ENCODE data around the gene KANSL1.

KANSL1 gene

DNA sequence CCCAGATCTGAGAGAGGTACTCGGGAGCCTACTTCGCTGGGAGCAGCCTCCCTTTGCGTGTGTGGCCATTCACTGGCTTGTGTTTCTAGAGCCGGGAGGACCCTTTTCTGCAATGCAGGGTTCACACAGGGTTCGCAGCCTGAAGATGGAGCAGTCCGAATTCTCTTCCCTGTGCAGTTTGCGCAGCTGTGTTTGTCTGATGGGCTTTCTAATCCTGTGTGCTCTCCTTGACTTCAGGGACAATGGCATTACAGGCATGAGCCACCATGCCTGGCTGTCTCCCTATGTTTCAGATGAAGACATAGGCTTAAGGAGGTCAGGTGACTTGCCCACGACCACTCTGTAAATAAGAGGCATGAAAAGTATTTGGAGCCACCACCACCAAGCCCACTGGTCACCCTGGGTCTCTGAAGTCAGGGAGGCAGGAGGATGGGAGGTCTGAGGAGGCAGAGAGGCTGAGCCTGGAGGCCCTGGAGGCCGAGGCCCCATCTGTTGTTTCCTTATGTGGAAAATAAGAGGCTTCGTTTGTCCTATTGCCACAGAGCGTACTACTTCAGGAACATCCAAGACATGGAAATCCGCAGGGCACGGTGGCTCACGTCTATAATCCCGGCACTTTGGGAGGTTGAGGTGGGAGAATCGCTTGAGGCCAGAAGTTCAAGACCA lies 199.1 kb downstream of the KANSL1 start:
- no peak for DNase-seq

DNA sequence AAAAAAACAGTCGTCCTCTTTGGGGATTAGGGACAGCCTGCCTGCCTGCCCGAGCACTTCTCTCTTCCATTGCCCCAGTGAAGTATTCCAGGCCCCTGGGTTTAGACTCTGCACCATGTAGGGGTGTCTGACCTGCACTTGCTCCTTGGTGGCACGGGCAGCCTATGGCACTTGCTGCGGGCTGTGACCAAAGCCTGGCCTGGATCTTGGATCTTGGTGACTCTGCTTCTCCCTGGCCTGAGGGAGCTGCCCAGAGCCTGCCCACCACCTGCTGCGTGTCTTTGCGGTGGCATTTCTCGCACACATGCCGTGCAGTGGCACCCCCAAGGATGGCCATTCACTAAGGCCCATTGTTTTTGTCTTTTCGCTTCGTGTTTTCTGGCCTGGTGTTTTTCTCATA lies 200.3 kb downstream of the KANSL1 start:
- DNase-seq: no peak

DNA sequence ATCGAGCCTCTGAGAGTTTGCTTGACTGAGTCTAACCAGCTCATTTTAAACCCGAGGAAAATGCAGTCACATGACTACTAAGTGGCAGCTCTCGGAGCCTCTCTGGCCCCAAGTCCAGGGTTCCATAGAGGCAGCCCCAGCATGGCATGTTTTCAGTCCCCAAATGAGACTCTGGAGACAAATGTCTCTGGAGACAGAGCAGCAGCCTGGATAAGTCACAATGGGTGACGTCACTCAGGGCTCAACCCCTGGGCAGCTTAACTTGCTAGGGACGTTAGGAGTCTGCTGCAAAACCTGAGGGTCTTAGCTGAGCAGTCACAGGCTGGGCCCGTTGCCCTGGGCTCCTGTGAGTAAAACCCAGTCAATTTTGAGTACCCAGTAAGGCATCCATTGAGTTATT lies 201.1 kb downstream of the KANSL1 start:
- DNase-seq: no peak

DNA sequence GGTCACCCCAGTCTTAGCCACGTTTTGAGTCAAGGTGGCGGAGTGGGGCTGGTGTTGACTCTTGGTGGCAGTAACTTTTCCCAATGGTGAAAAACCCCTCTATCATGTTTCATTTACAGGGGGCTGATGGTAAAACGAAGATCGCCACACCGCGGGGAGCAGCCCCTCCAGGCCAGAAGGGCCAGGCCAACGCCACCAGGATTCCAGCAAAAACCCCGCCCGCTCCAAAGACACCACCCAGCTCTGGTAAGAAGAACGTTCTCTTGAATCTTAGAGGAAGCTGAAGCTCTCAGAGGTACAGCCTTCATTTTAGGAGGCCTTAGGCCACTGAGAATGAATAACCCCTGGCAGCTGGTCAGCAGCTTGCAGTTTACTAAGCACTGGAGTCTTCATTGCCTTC lies 201.9 kb downstream of the KANSL1 start:
- no peak for DNase-seq

DNA sequence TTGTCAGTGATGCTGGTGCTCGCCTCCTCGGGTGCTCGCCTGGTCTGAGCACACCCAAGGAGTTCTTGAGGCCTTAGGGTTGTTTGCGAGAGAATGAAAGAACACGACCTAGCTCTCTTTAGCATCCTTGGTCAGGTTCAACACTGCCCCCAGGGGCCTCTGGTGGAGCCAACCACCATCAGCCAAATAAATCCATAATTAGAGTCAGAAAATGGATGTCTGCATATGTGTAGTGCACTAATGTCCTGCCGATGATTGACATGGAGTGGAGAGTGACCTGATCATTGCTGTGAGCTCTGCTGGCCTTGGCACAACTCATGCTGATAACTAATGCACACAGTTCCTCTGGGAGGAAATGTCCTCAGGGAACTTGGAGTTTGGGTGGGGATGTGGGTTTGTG lies 202.3 kb downstream of the KANSL1 start:
- DNase-seq: no peak

DNA sequence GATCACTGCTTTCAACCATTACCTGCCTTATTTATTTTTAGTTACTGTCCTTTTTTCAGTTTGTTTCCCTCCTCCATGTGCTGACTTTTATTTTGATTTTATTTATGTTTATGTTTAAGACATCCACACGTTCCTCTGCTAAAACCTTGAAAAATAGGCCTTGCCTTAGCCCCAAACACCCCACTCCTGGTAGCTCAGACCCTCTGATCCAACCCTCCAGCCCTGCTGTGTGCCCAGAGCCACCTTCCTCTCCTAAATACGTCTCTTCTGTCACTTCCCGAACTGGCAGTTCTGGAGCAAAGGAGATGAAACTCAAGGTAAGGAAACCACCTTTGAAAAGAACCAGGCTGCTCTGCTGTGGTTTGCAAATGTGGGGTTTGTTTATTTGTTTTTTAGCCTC lies 203.5 kb downstream of the KANSL1 start:
- DNase-seq: no peak

DNA sequence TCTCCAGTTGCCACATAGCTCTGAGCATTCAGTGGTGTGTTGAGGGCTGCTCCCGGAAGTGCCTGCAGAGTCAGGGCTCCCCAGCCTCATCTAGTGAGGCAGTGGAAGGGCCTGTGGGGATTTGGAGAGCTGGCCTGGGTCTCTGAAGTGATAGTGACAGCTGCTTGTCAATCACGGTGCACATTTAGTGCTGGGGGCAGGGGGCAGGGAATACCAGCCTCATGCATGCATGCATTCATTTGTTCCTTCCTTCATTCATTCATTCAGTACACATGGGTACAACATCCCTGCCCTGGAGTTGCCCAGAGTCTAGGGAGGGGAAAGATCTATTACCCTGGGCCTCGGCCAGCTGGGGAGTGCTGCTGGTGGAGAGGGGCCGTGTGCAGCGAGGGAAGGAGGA lies 205.5 kb downstream of the KANSL1 start:
- no peak for DNase-seq

DNA sequence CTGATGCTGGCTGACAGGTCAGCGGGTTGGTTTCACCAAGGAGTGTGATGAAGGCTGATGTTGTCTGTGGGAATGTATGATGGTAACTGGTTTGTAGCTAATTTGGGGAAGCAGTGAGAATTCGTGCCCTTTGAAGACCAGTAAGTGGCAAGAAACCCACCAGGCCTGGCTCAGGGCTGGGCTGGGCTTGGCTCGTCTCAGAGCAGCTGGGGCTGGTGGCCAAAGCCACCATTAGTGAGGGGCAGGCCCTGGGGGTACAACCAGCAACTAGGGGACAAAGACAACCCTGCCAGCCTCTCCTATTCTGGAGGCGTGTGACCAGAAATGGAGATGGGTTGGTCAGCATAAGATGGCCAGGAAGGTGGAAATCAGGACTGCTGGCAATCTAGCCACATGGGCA lies 207.2 kb downstream of the KANSL1 start:
- DNase-seq: no peak

DNA sequence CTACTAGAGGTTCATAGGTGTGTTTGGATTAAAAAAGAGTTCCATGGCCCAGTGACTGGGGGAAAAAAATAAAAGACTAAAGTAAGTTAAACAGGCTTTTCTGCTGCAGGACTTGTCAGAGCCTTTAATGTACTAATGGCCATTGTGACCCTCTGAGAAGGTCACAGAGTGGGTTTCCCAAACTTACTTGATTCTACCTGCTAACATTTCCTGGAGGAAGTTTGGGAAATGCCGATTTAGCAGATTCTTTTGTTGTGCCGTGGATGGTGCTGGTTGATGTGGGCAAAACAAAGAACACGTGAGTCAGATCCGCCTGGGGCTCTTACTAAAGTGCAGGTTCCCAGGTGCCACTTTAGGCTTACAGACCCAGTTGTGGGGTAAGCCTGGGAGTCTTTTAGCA lies 207.8 kb downstream of the KANSL1 start:
- no peak for DNase-seq

DNA sequence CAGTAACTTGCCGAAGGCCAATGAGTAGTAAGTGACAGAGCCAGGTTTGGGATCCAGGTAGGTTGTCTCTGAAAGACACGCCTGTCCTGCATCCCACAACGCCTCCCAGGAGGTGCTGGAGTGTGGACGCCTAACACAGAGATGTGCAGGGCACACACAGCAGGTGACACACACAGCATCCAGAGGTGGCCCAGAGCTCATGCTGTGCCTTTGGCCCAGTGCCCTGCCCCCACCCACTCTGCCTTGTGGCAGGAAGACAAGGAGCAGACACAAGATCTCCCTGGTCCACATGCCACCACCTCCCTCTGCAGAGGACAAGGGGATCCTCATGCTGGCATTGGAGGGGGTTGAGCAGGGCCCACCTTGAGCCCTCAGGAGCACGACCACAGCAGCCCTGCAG lies 208.9 kb downstream of the KANSL1 start:
- DNase-seq: no peak

DNA sequence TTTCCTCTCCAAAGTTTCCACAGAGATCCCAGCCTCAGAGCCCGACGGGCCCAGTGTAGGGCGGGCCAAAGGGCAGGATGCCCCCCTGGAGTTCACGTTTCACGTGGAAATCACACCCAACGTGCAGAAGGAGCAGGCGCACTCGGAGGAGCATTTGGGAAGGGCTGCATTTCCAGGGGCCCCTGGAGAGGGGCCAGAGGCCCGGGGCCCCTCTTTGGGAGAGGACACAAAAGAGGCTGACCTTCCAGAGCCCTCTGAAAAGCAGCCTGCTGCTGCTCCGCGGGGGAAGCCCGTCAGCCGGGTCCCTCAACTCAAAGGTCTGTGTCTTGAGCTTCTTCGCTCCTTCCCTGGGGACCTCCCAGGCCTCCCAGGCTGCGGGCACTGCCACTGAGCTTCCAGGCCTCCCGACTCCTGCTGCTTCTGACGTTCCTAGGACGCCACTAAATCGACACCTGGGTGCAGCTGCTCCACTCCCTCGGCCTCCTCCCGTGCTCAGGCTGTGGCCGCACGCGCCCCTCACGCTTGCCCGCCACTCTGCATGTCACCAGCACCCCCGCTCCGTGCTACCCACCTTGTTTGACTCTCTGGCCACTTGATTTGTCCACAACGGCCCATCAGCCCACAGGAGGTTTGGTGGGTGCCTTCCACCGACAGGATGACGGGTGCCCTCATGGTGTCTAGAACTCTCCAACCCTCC lies 209.5 kb downstream of the KANSL1 start:
- DNase-seq: no peak

DNA sequence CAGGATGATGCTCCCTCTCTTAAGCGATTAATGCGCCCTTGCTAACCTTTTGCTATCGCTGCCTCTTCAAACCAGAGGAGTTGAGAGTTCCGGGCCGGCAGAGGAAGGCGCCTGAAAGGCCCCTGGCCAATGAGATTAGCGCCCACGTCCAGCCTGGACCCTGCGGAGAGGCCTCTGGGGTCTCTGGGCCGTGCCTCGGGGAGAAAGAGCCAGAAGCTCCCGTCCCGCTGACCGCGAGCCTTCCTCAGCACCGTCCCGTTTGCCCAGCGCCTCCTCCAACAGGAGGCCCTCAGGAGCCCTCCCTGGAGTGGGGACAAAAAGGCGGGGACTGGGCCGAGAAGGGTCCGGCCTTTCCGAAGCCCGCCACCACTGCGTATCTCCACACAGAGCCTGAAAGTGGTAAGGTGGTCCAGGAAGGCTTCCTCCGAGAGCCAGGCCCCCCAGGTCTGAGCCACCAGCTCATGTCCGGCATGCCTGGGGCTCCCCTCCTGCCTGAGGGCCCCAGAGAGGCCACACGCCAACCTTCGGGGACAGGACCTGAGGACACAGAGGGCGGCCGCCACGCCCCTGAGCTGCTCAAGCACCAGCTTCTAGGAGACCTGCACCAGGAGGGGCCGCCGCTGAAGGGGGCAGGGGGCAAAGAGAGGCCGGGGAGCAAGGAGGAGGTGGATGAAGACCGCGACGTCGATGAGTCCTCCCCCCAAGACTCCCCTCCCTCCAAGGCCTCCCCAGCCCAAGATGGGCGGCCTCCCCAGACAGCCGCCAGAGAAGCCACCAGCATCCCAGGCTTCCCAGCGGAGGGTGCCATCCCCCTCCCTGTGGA lies 210.2 kb downstream of the KANSL1 start:
- DNase-seq: no peak

DNA sequence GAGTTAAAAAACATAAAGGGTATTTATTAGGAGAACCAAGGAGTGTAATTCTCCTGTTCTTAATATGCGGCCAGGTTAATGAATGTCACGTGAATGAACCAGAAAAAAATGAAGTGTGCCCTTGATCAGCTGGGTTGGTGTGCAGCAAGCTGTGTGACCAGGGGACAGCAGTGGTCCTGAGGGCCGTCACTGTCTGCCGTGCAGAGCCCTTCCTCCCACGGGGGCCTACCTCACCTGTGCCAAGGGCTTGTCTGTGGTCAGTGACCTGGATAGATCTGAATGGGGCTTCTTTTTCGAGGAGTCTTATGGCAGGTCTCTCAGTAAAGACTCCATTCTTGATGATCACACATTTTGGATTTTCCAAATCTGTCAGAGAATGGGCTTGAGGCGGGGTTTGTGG lies 211.9 kb downstream of the KANSL1 start:
- DNase-seq: no peak

DNA sequence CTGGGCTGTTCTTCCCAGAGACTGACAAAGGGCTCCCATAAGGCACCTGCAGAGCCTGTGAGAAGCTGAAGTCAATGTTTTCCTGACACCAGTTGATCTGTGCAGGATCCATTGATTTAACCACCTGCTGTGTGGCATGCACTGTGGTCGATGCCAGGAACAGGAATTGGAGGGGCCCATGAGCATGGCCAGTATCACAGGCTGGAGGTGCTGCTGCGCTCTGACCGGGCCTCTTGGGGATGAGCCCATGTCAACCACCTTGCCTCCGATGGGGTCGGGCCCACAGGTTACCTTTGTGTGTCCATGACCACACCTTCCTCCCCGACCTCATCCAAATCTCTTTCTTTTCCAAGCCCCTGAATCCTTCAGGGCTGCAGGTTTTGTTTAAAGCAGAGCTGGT lies 212.4 kb downstream of the KANSL1 start:
- DNase-seq: no peak
